OCI-LY3 (cell line): ENCODE data around the gene MTMR3.

Experiments used
- H2AFZ ChIP-seq: fragments of 200-600, 300-600 bp; shearing (Covaris generic); 2 replicates; pipeline ENCODE4 v1.6.0; 2014; ENCODE audit warnings: antibody characterized with exemption, low read depth, low read length
- H3K27ac ChIP-seq: fragments of 200-600, 300-600 bp; sonication (generic); 2 replicates; pipeline ENCODE4 v1.5.1; 2014; ENCODE audit warnings: mild to moderate bottlenecking, low read length, moderate library complexity, mixed read lengths
- H3K27me3 ChIP-seq: fragments of 200-600, 300-600 bp; sonication (generic); 2 replicates; pipeline ENCODE4 v1.6.1; 2014; ENCODE audit warnings: low read depth, low read length, mixed read lengths
- H3K36me3 ChIP-seq: fragments of 200-600, 300-600 bp; sonication (generic); replicated peaks from 2 replicates; pipeline ENCODE3; 2014; ENCODE audit warnings: low read depth, low read length, mixed read lengths
- H3K4me1 ChIP-seq: fragments of 300-600, 200-600 bp; sonication (generic); 2 replicates; pipeline ENCODE4 v1.6.1; 2014; ENCODE audit warnings: low read length, mixed read lengths
- H3K4me2 ChIP-seq: fragments of 200-600, 300-600 bp; sonication (generic); 2 replicates; pipeline ENCODE4 v1.6.1; 2014; ENCODE audit warnings: low read length, mixed read lengths
- H3K4me3 ChIP-seq: fragments of 300-600, 200-600 bp; sonication (generic); 2 replicates; pipeline ENCODE4 v1.5.1; 2014; ENCODE audit warnings: antibody characterized with exemption, mild to moderate bottlenecking, low read length, moderate library complexity
- H3K79me2 ChIP-seq: fragments of 300-600, 200-600 bp; shearing (Covaris generic); 2 replicates; pipeline ENCODE4 v1.6.1; 2014; ENCODE audit warnings: mild to moderate bottlenecking, low read length, mixed read lengths
- H3K9ac ChIP-seq: fragments of 300-600, 200-600 bp; shearing (Covaris generic); 2 replicates; pipeline ENCODE4 v1.6.0; 2014; ENCODE audit warnings: mild to moderate bottlenecking, low read length, moderate library complexity
- H3K9me3 ChIP-seq: fragments of 200-600, 300-600 bp; shearing (Covaris generic); 2 replicates; pipeline ENCODE4 v1.6.1; 2014; ENCODE audit warnings: low read length, mixed read lengths; ENCODE audit not compliant: insufficient read depth
- H4K20me1 ChIP-seq: fragments of 200-600, 300-600 bp; sonication (generic); 2 replicates; pipeline ENCODE4 v1.6.1; 2016; ENCODE audit warnings: low read length, mixed read lengths; ENCODE audit not compliant: insufficient read depth
- CTCF ChIP-seq: fragments of 200-600, 300-600 bp; sonication (generic); IDR thresholded peaks from 2 replicates; pipeline ENCODE4 v1.5.1; 2014; ENCODE audit warnings: antibody characterized with exemption, low read length, low read depth
- EZH2phosphoT487 ChIP-seq: fragments of 200-600 bp; shearing (Covaris generic); IDR thresholded peaks from 2 replicates; pipeline ENCODE4 v1.6.1; 2018; ENCODE audit warnings: antibody characterized with exemption, mixed run types, low read depth

Gene MTMR3

GRCh38 chr22:29867851-29868250 is 15.1 kb upstream of the MTMR3 start:
- Histone ChIP-seq H4K20me1 (no peaks in the 10 kb centered on the region), H3K4me2 (no peak overlapping the region), H3K4me1 (peaks cover 3% of the 10 kb centered on the region), H3K27me3 (peaks cover 15% of the 10 kb centered on the region; the same call in 1 of the 2 replicates), H3K79me2 (no peaks in the 10 kb centered on the region), H3K36me3 (no peaks in the 10 kb centered on the region), H3K4me3 (no peak overlapping the region), H2AFZ (no peak overlapping the region), H3K9me3 (no peaks in the 10 kb centered on the region), H3K27ac (no peak overlapping the region), H3K9ac (no peak overlapping the region)
- TF ChIP-seq CTCF (no peak), EZH2phosphoT487 (no peak)

- no peak overlapping the region for H2AFZ ChIP-seq
- no peak overlapping the region for H3K9ac ChIP-seq
- no peak overlapping the region for H3K27ac ChIP-seq
- H3K79me2 ChIP-seq = no peaks in the 10 kb centered on the region
- H4K20me1 ChIP-seq = no peaks in the 10 kb centered on the region
- peaks cover 26% of the 10 kb centered on the region for H3K27me3 ChIP-seq
- H3K4me2 ChIP-seq = no peak overlapping the region
- no peak overlapping the region for H3K4me3 ChIP-seq
- TF ChIP-seq CTCF (no peak), EZH2phosphoT487 (no peak)
- H3K9me3 ChIP-seq = no peaks in the 10 kb centered on the region
- peaks cover 7% of the 10 kb centered on the region for H3K4me1 ChIP-seq
- H3K36me3 ChIP-seq = no peaks in the 10 kb centered on the region
These were observed 12.4 kb upstream of the MTMR3 start for GRCh38 chr22:29870574-29870973.

- H2AFZ ChIP-seq = no peak overlapping the region
- H3K27ac ChIP-seq = no peak overlapping the region
- H3K79me2 ChIP-seq = no peaks in the 10 kb centered on the region
- TF ChIP-seq CTCF (no peak), EZH2phosphoT487 (no peak)
- no peak overlapping the region for H3K4me3 ChIP-seq
- H3K9me3 ChIP-seq = no peaks in the 10 kb centered on the region
- no peak overlapping the region for H3K9ac ChIP-seq
- H3K4me2 ChIP-seq = no peak overlapping the region
- H4K20me1 ChIP-seq = no peaks in the 10 kb centered on the region
- H3K27me3 ChIP-seq = peaks cover 33% of the 10 kb centered on the region
- H3K4me1 ChIP-seq = peaks cover 7% of the 10 kb centered on the region
- no peaks in the 10 kb centered on the region for H3K36me3 ChIP-seq
These were observed 11.3 kb upstream of the MTMR3 start for GRCh38 chr22:29871684-29872083.

- Histone ChIP-seq H3K79me2 (no peaks in the 10 kb centered on the region), H3K9ac (no peak overlapping the region), H4K20me1 (no peaks in the 10 kb centered on the region), H2AFZ (no peak overlapping the region), H3K27me3 (peaks cover 31% of the 10 kb centered on the region), H3K27ac (no peak overlapping the region), H3K4me1 (peaks cover 7% of the 10 kb centered on the region), H3K4me2 (no peak overlapping the region), H3K4me3 (no peak overlapping the region), H3K9me3 (no peaks in the 10 kb centered on the region), H3K36me3 (no peaks in the 10 kb centered on the region)
- TF ChIP-seq EZH2phosphoT487 (no peak), CTCF (no peak)
These were observed 10.7 kb upstream of the MTMR3 start for GRCh38 chr22:29872144-29872893.
